NOMO-1 treated with dmso at 0.1 percent for 144 hours (cell line): ENCODE data around the gene BCKDHB.

ENCODE experiments used
- DNase-seq: peaks from one replicate; lab custom pipeline; 2025; ENCODE audit not compliant: unreplicated experiment; lab: John Stamatoyannopoulos, UW

Gene BCKDHB

GRCh38 chr6:80328652-80329051 is 222.2 kb downstream of the BCKDHB start:
- DNase-seq = no peak

GRCh38 chr6:80329496-80329895 is 223.0 kb downstream of the BCKDHB start:
- no peak for DNase-seq

- no peak for DNase-seq
Measured at GRCh38 chr6:80330961-80331360, 224.5 kb downstream of the BCKDHB start.

GRCh38 chr6:80331522-80331921 is 225.1 kb downstream of the BCKDHB start:
- no peak for DNase-seq

- no peak for DNase-seq
Measured at GRCh38 chr6:80331974-80332373, 225.5 kb downstream of the BCKDHB start.

- DNase-seq = no peak
Measured at GRCh38 chr6:80333342-80333741, 226.9 kb downstream of the BCKDHB start.

- DNase-seq = no peak
Measured at GRCh38 chr6:80335121-80335531, 228.7 kb downstream of the BCKDHB start.

GRCh38 chr6:80336911-80337310 is 230.4 kb downstream of the BCKDHB start:
- no peak for DNase-seq

GRCh38 chr6:80338201-80338836 is 231.8 kb downstream of the BCKDHB start:
- DNase-seq = peak; percentile 34

GRCh38 chr6:80339421-80339820 is 232.9 kb downstream of the BCKDHB start:
- no peak for DNase-seq

- DNase-seq = no peak
Measured at GRCh38 chr6:80340280-80340679, 233.8 kb downstream of the BCKDHB start.

GRCh38 chr6:80340686-80341085 is 234.2 kb downstream of the BCKDHB start:
- no peak for DNase-seq

- no peak for DNase-seq
Measured at GRCh38 chr6:80341330-80341729, 234.9 kb downstream of the BCKDHB start.

GRCh38 chr6:80343511-80343910 is 237.0 kb downstream of the BCKDHB start:
- DNase-seq = no peak

- no peak for DNase-seq
Measured at GRCh38 chr6:80347101-80347500, 240.6 kb downstream of the BCKDHB start.

- DNase-seq = no peak
Measured at GRCh38 chr6:80348263-80348662, 241.8 kb downstream of the BCKDHB start.

- DNase-seq = no peak
Measured at GRCh38 chr6:80356000-80356399, 249.5 kb downstream of the BCKDHB start.

GRCh38 chr6:80356545-80356944 is 250.1 kb downstream of the BCKDHB start:
- no peak for DNase-seq

GRCh38 chr6:80357081-80357480 is 250.6 kb downstream of the BCKDHB start:
- DNase-seq = no peak

- no peak for DNase-seq
Measured at GRCh38 chr6:80357674-80358073, 251.2 kb downstream of the BCKDHB start.

- no peak for DNase-seq
Measured at GRCh38 chr6:80363501-80364122, 257.1 kb downstream of the BCKDHB start.

- DNase-seq = no peak
Measured at GRCh38 chr6:80364149-80364548, 257.7 kb downstream of the BCKDHB start.

GRCh38 chr6:80366051-80366450 is 259.6 kb downstream of the BCKDHB start:
- no peak for DNase-seq
